DOHH2 (cell line): ENCODE data around the gene POFUT2.
"Not testable (repeated sequence)": the region's sequence is repeated elsewhere in the genome, so short reads cannot be mapped to it uniquely, and the experiment has no call there.

Experiments
- CTCF ChIP-seq: fragments of 200-600 bp; sonication (generic); IDR thresholded peaks from one replicate; pipeline ENCODE4 v1.5.1; 2014; ENCODE audit warnings: antibody characterized with exemption, mild to moderate bottlenecking, low read depth, low read length; ENCODE audit not compliant: poor library complexity, severe bottlenecking
- EZH2phosphoT487 ChIP-seq: fragments of 200-600 bp; sonication (generic); IDR thresholded peaks from 2 replicates; pipeline ENCODE4 v1.6.1; 2017; ENCODE audit warnings: borderline replicate concordance, mild to moderate bottlenecking, antibody characterized with exemption, low read length, moderate library complexity, mixed read lengths

- TF ChIP-seq CTCF, EZH2phosphoT487: not testable (repeated sequence)
Observed at GRCh38 chr21:45307597-45308158, 20.0 kb upstream of the POFUT2 start.
